Progenitor cell of endocrine pancreas (in vitro differentiated cells): ENCODE data around the gene PSME3. TPM values are rescaled to one million over a fixed set of nuclear protein-coding genes. Genes with fewer than 3 reads are reported as not detected.
"Not testable (repeated sequence)": the region's sequence is repeated elsewhere in the genome, so short reads cannot be mapped to it uniquely, and the experiment has no call there.

Experiments
- DNase-seq: peaks from one replicate; pipeline ENCODE4 v3.0.0; 2021; ENCODE audit warnings: low spot score; ENCODE audit not compliant: unreplicated experiment
- H3K27ac Mint-ChIP-seq: 2 replicates; pipeline ENCODE4 v1.8.0; 2021; ENCODE audit warnings: mild to moderate bottlenecking, moderate library complexity, mixed read lengths
- H3K27me3 Mint-ChIP-seq: 2 replicates; pipeline ENCODE4 v1.8.0; 2021; ENCODE audit warnings: mixed read lengths
- H3K36me3 Mint-ChIP-seq: 2 replicates; pipeline ENCODE4 v1.8.0; 2022; ENCODE audit warnings: mixed read lengths; ENCODE audit not compliant: insufficient read depth
- H3K4me1 Mint-ChIP-seq: 2 replicates; pipeline ENCODE4 v1.8.0; 2021; ENCODE audit warnings: low read depth, mixed read lengths
- H3K4me3 Mint-ChIP-seq: 2 replicates; pipeline ENCODE4 v1.8.0; 2021; ENCODE audit warnings: low read depth, mild to moderate bottlenecking, moderate library complexity, mixed read lengths
- H3K9me3 Mint-ChIP-seq: 2 replicates; pipeline ENCODE4 v1.8.0; 2021; ENCODE audit warnings: low read depth, mixed read lengths
- CTCF ChIP-seq: fragments of 200-600 bp; sonication (generic); IDR thresholded peaks from one replicate; pipeline ENCODE4 v1.5.0; 2021; ENCODE audit warnings: antibody characterized with exemption, mild to moderate bottlenecking; ENCODE audit not compliant: unreplicated experiment
- total RNA-seq: library from RNA; stranded (reverse); gene quantifications from 2 replicates; pipeline ENCODE4 v1.2.1, GENCODE V29; 2021

The PSME3 gene
- total RNA-seq, 1 donor from 2014 or later, result 121 TPM

- no peak overlapping the region for H3K4me3 Mint-ChIP-seq
- H3K36me3 Mint-ChIP-seq, result no peaks in the 10 kb centered on the region
- H3K27ac Mint-ChIP-seq, result no peak overlapping the region
- TF ChIP-seq CTCF, result no peak
- H3K27me3 Mint-ChIP-seq, result peaks cover 27% of the 10 kb centered on the region
- peaks cover 6% of the 10 kb centered on the region for H3K4me1 Mint-ChIP-seq
- no peak for DNase-seq
- no peaks in the 10 kb centered on the region for H3K9me3 Mint-ChIP-seq
Measured at GRCh38 chr17:42882166-42882565, 49.0 kb downstream of the PSME3 start.

- Mint-ChIP-seq H3K27me3 (peaks cover 10% of the 10 kb centered on the region), H3K4me1 (peaks cover 2% of the 10 kb centered on the region), H3K36me3 (no peaks in the 10 kb centered on the region), H3K9me3 (no peaks in the 10 kb centered on the region), H3K4me3 (no peak overlapping the region), H3K27ac (no peak overlapping the region)
- DNase-seq, result no peak
- TF ChIP-seq CTCF, result no peak
Measured at GRCh38 chr17:42883802-42884558, 50.8 kb downstream of the PSME3 start.

- not testable (repeated sequence) for H3K4me3 Mint-ChIP-seq, H3K4me1 Mint-ChIP-seq, H3K9me3 Mint-ChIP-seq, H3K27me3 Mint-ChIP-seq, DNase-seq, H3K27ac Mint-ChIP-seq, H3K36me3 Mint-ChIP-seq
Measured at GRCh38 chr17:42885806-42886205, 52.6 kb downstream of the PSME3 start.

GRCh38 chr17:42886283-42887176, 53.3 kb downstream of the PSME3 start:
- Mint-ChIP-seq H3K27ac (no peak overlapping the region), H3K27me3 (no peaks in the 10 kb centered on the region), H3K4me3 (no peak overlapping the region), H3K4me1 (peaks cover 6% of the 10 kb centered on the region), H3K36me3 (no peaks in the 10 kb centered on the region), H3K9me3 (no peaks in the 10 kb centered on the region)
- TF ChIP-seq CTCF, result no peak
- DNase-seq, result no peak

- Mint-ChIP-seq H3K27me3 (no peaks in the 10 kb centered on the region), H3K27ac (no peak overlapping the region), H3K4me1 (peaks cover 26% of the 10 kb centered on the region), H3K36me3 (no peaks in the 10 kb centered on the region), H3K9me3 (no peaks in the 10 kb centered on the region), H3K4me3 (no peak overlapping the region)
- DNase-seq, result no peak
- no peak for TF ChIP-seq CTCF
Measured at GRCh38 chr17:42889809-42890208, 56.6 kb downstream of the PSME3 start.
